Muscle of leg (tissue), 11 donors: ENCODE data around the gene CLTB. TPM values are rescaled to one million over a fixed set of nuclear protein-coding genes. Genes with fewer than 3 reads are reported as not detected.
A peak's percentile ranks its signal among the peaks of the same experiment; 100 is the strongest.

Experiments used
- DNase-seq: peaks from one replicate; pipeline ENCODE4 v3.0.0; 2013
- H3K27ac ChIP-seq: one replicate; pipeline ENCODE4 v1.5.1; 2013; ENCODE audit warnings: mild to moderate bottlenecking, low read length, control low read depth
- H3K27me3 ChIP-seq: one replicate; pipeline ENCODE4 v1.6.1; 2013; ENCODE audit warnings: low read length; ENCODE audit not compliant: control insufficient read depth, insufficient read depth
- H3K36me3 ChIP-seq: one replicate; pipeline ENCODE4 v1.6.1; 2013; ENCODE audit warnings: low read length; ENCODE audit not compliant: control insufficient read depth, insufficient read depth
- H3K4me1 ChIP-seq: one replicate; pipeline ENCODE4 v1.6.1; 2013; ENCODE audit warnings: low read length; ENCODE audit not compliant: control insufficient read depth, insufficient read depth
- H3K4me3 ChIP-seq: one replicate; pipeline ENCODE4 v1.5.1; 2013; ENCODE audit warnings: low read length, control low read depth
- H3K9me3 ChIP-seq: replicated peaks from 2 replicates; pipeline ENCODE4 v1.6.1; 2013; ENCODE audit warnings: low read depth, low read length; ENCODE audit not compliant: control insufficient read depth
- WGBS: methylation state at CpG from one replicate; pipeline ENCODE4 v1.1.5; 2013; ENCODE audit warnings: missing lambda C conversion rate; ENCODE audit not compliant: insufficient coverage; 5-methylcytosine and 5-hydroxymethylcytosine counted together
- polyA plus RNA-seq, 8 donors: library from polyadenylated mRNA; unstranded; fragments of 120-200 nt; gene quantifications; one replicate each; pipeline versions ENCODE4 v1.2.1 to v1.2.3, GENCODE V29; 2013; ENCODE audit warnings: inconsistent platforms in 1 of 8, low replicate concordance in 1 of 8; ENCODE audit not compliant: insufficient read length in 8 of 8, insufficient read depth in 1 of 8
- total RNA-seq: library from RNA; stranded (reverse); fragments of 120-200 nt; gene quantifications from one replicate; pipeline ENCODE4 v1.2.4, GENCODE V29; 2013

The CLTB gene
- total and polyA plus RNA-seq, 9 donors = 50.0 to 65.8 (median 57.5) TPM

GRCh38 chr5:176391999-176392398, 24.3 kb downstream of the CLTB start:
- Histone ChIP-seq H3K27ac (no peak overlapping the region), H3K9me3 (no peaks in the 10 kb centered on the region), H3K27me3 (no peaks in the 10 kb centered on the region), H3K4me3 (no peak overlapping the region), H3K36me3 (peaks cover 42% of the 10 kb centered on the region), H3K4me1 (peaks cover 11% of the 10 kb centered on the region)
- WGBS = no CpG with 5 or more reads among the region's 4 CpGs
- no peak for DNase-seq

GRCh38 chr5:176391479-176391878, 24.9 kb downstream of the CLTB start:
- Histone ChIP-seq H3K4me1 (peaks cover 15% of the 10 kb centered on the region), H3K9me3 (no peaks in the 10 kb centered on the region), H3K36me3 (peaks cover 42% of the 10 kb centered on the region), H3K4me3 (no peak overlapping the region), H3K27me3 (no peaks in the 10 kb centered on the region), H3K27ac (no peak overlapping the region)
- 83% methylated on average over 4 of the region's 4 CpGs for WGBS
- no peak for DNase-seq

GRCh38 chr5:176389135-176390123, 26.9 kb downstream of the CLTB start:
- 7% methylated on average over 26 of the region's 41 CpGs for WGBS
- Histone ChIP-seq H3K4me1 (peaks cover 15% of the 10 kb centered on the region), H3K9me3 (no peaks in the 10 kb centered on the region), H3K4me3 (peak overlapping the region; percentile 79), H3K27ac (peak overlapping the region; percentile 99), H3K27me3 (no peaks in the 10 kb centered on the region), H3K36me3 (peaks cover 48% of the 10 kb centered on the region)
- DNase-seq = no peak

- no peaks in the 10 kb centered on the region for H3K27me3 ChIP-seq
- H3K27ac ChIP-seq = peak within 1 kb of the TSS; percentile 99
- DNase-seq = peak; percentile 100
- peaks cover 15% of the 10 kb centered on the region for H3K4me1 ChIP-seq
- no peaks in the 10 kb centered on the region for H3K9me3 ChIP-seq
- under 1% methylated on average over 46 of the region's 47 CpGs for WGBS
- H3K36me3 ChIP-seq = peaks cover 50% of the 10 kb centered on the region
- peak within 1 kb of the TSS; percentile 79 for H3K4me3 ChIP-seq
Observed at GRCh38 chr5:176388444-176389134, 27.8 kb downstream of the CLTB start, which contains the start of the genes HIGD2A and NOP16. Gene HIGD2A, plus strand, starts transcription at chr5:176388751. Its CDS starts 69 bp downstream, at chr5:176388820. Gene NOP16, minus strand, starts transcription at chr5:176388598. Its CDS starts 59 bp downstream, at chr5:176388539.

- Histone ChIP-seq H3K4me3 (peak overlapping the region; percentile 79), H3K27me3 (no peaks in the 10 kb centered on the region), H3K9me3 (no peaks in the 10 kb centered on the region), H3K36me3 (peaks cover 54% of the 10 kb centered on the region), H3K4me1 (peaks cover 15% of the 10 kb centered on the region), H3K27ac (peak overlapping the region; percentile 36)
- peak; percentile 25 for DNase-seq
- under 1% methylated on average over 29 of the region's 29 CpGs for WGBS
Observed at GRCh38 chr5:176388003-176388443, 28.3 kb downstream of the CLTB start.

DNA sequence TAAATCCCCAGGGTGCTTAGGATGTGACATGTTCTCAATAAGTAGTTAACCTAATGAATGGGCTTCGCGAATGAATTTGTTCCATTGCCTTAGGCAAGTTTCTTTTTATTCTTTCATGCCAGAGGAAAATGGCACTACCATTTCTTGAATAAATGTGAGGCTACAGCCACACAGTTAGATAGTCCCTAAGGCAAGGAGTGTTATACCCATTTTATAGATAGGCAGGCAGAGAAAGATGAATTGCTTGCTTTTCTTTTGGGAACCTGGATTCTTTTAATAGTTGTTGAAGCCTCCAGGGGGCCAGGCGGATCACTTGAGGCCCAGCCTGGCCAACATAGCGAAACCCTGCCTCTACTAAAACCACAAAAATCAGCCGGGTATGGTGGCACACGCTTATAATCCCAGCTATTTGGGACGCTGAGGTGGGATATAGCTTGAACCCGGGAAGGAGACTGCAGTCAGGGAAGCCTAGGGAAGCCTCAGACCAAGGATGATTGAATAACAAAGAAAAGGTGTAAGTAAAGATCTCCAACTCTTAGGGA, 28.9 kb downstream of the CLTB start:
- Histone ChIP-seq H3K4me3 (peak overlapping the region; percentile 79), H3K36me3 (peaks cover 54% of the 10 kb centered on the region), H3K4me1 (peaks cover 15% of the 10 kb centered on the region), H3K27ac (no peak overlapping the region), H3K9me3 (no peaks in the 10 kb centered on the region), H3K27me3 (no peaks in the 10 kb centered on the region)
- 0% methylated on average over 3 of the region's 8 CpGs for WGBS
- DNase-seq = no peak

DNA sequence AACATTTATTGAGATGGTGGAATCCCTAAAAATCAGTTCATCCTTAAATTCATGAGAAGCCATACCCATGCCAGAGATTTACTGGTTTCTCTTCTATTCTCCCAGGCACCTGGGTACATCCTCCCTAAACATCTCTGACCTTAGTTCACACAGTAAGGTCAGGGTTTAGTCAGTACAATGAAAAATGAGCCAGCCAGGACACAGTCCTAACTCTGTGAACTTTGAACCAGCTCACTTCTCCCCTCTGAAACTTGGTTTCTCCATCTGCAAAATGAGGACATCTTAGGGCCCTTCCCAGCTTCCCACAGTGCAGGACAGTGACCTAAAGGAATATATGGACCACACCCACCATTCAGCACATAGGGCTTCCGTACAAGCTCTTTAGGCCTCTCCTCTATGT, 29.8 kb downstream of the CLTB start:
- no peak overlapping the region for H3K27ac ChIP-seq
- WGBS = no CpG with 5 or more reads among the region's 1 CpG

GRCh38 chr5:176384991-176385390, 31.3 kb downstream of the CLTB start:
- H3K36me3 ChIP-seq = peaks cover 58% of the 10 kb centered on the region
- 94% methylated on average over 8 of the region's 12 CpGs for WGBS
- H3K4me1 ChIP-seq = peaks cover 10% of the 10 kb centered on the region
- H3K27me3 ChIP-seq = no peaks in the 10 kb centered on the region
- no peak overlapping the region for H3K27ac ChIP-seq
- no peak overlapping the region for H3K4me3 ChIP-seq
- DNase-seq = no peak
- H3K9me3 ChIP-seq = no peaks in the 10 kb centered on the region

More for the DNA sequence above, 29.8 kb downstream of the CLTB start:
- H3K36me3 ChIP-seq = peaks cover 55% of the 10 kb centered on the region
- peaks cover 10% of the 10 kb centered on the region for H3K4me1 ChIP-seq
- no peak overlapping the region for H3K4me3 ChIP-seq
- no peaks in the 10 kb centered on the region for H3K9me3 ChIP-seq
- H3K27me3 ChIP-seq = no peaks in the 10 kb centered on the region
- DNase-seq = no peak

- peaks cover 58% of the 10 kb centered on the region for H3K36me3 ChIP-seq
Observed at GRCh38 chr5:176384366-176384930, 31.9 kb downstream of the CLTB start.

More at GRCh38 chr5:176384366-176384930, 31.9 kb downstream of the CLTB start:
- no peaks in the 10 kb centered on the region for H3K27me3 ChIP-seq
- H3K27ac ChIP-seq = no peak overlapping the region
- H3K9me3 ChIP-seq = no peaks in the 10 kb centered on the region
- DNase-seq = no peak
- WGBS = 80% methylated on average over 6 of the region's 8 CpGs
- H3K4me3 ChIP-seq = no peak overlapping the region
- peaks cover 8% of the 10 kb centered on the region for H3K4me1 ChIP-seq
